ENCODE data around the gene TEX14. TPM values are rescaled to one million over a fixed set of nuclear protein-coding genes. Genes with fewer than 3 reads are reported as not detected.

TEX14 gene
- total RNA-seq, 1 experiment from 2014 or later = not detected

GRCh38 chr17:58722274-58722673 lies 30.4 kb upstream of the TEX14 start:
- no TSS peak for BruUV-seq (replicated peaks)
- Mint-ChIP-seq H3K27me3 (ENCODE audit: insufficient read depth, unreplicated experiment) (no peaks in the 10 kb centered on the region), H3K27ac (ENCODE audit: low read depth, unreplicated experiment) (no peak overlapping the region), H3K4me3 (ENCODE audit: unreplicated experiment) (no peak overlapping the region), H3K4me1 (ENCODE audit: insufficient read depth, unreplicated experiment) (no peaks in the 10 kb centered on the region), H3K9me3 (ENCODE audit: unreplicated experiment) (no peaks in the 10 kb centered on the region), H3K36me3 (ENCODE audit: insufficient read depth, unreplicated experiment) (peaks cover 44% of the 10 kb centered on the region)
- ChIA-PET POLR2A (no interaction called here), CTCF (interaction anchor here (1.0 kb wide), 1 partner anchor 19 kb away, joined by 3 read pairs; no protein-coding TSS in a partner anchor)
- no peak for DNase-seq (ENCODE audit: unreplicated experiment)
- intact Hi-C loops (cut with micrococcal nuclease) = no loop called here
- TF ChIP-seq, protein P1, sequence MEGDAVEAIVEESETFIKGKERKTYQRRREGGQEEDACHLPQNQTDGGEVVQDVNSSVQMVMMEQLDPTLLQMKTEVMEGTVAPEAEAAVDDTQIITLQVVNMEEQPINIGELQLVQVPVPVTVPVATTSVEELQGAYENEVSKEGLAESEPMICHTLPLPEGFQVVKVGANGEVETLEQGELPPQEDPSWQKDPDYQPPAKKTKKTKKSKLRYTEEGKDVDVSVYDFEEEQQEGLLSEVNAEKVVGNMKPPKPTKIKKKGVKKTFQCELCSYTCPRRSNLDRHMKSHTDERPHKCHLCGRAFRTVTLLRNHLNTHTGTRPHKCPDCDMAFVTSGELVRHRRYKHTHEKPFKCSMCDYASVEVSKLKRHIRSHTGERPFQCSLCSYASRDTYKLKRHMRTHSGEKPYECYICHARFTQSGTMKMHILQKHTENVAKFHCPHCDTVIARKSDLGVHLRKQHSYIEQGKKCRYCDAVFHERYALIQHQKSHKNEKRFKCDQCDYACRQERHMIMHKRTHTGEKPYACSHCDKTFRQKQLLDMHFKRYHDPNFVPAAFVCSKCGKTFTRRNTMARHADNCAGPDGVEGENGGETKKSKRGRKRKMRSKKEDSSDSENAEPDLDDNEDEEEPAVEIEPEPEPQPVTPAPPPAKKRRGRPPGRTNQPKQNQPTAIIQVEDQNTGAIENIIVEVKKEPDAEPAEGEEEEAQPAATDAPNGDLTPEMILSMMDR (IDR thresholded peaks at IDR 0.05; ENCODE audit: unreplicated experiment) = no peak

DNA sequence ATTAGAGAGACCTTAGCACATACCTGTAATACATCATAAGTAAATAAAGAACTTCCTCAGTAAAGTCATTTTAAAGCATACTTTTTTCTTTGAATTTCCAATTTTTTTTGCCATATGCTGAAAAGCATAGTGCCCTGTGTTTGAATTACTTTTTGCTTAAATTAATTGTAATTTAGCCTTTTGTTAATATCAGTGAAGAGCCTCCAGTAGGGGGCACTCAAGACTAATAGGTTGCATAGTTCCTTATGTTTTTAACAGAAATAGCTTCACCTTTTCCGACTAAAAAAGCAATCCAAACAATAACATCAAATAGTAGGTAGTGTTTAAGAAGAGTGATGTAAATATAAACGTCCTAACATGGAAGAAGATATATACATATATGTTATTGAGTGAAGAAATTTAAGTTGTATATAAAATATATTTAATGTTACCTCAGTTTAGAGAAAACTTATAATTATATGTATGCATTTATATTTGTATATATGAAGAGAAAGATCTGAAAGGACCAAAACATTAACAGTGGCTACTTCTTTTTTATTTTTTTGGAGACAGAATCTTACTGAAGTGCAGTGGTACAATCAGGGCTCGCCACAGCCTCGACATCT lies 19.2 kb upstream of the TEX14 start:
- peak; percentile 72 for DNase-seq (ENCODE audit: unreplicated experiment)
- Mint-ChIP-seq H3K36me3 (ENCODE audit: insufficient read depth, unreplicated experiment) (peaks cover 64% of the 10 kb centered on the region), H3K27ac (ENCODE audit: low read depth, unreplicated experiment) (no peak overlapping the region), H3K4me3 (ENCODE audit: unreplicated experiment) (no peak overlapping the region), H3K27me3 (ENCODE audit: insufficient read depth, unreplicated experiment) (no peaks in the 10 kb centered on the region), H3K4me1 (ENCODE audit: insufficient read depth, unreplicated experiment) (no peaks in the 10 kb centered on the region), H3K9me3 (ENCODE audit: unreplicated experiment) (no peaks in the 10 kb centered on the region)
- TF ChIP-seq, protein P1 (IDR thresholded peaks at IDR 0.05; ENCODE audit: unreplicated experiment) = peak; percentile 78
- ChIA-PET CTCF (interaction anchor here (0.5 to 5.8 kb wide), 17 partner anchors 11 to 588 kb away, joined by 3 to 73 read pairs (median 4); no protein-coding TSS in a partner anchor), POLR2A (interaction anchor here (0.6 to 2.1 kb wide), 8 partner anchors 11 to 299 kb away, joined by 3 to 19 read pairs (median 3); no protein-coding TSS in a partner anchor)
- no TSS peak for BruUV-seq (replicated peaks)
- intact Hi-C loops (cut with micrococcal nuclease) = loop anchor here (1.0 to 5.0 kb wide), 3 partner anchors 134 to 294 kb away; no protein-coding TSS in a partner anchor

DNA sequence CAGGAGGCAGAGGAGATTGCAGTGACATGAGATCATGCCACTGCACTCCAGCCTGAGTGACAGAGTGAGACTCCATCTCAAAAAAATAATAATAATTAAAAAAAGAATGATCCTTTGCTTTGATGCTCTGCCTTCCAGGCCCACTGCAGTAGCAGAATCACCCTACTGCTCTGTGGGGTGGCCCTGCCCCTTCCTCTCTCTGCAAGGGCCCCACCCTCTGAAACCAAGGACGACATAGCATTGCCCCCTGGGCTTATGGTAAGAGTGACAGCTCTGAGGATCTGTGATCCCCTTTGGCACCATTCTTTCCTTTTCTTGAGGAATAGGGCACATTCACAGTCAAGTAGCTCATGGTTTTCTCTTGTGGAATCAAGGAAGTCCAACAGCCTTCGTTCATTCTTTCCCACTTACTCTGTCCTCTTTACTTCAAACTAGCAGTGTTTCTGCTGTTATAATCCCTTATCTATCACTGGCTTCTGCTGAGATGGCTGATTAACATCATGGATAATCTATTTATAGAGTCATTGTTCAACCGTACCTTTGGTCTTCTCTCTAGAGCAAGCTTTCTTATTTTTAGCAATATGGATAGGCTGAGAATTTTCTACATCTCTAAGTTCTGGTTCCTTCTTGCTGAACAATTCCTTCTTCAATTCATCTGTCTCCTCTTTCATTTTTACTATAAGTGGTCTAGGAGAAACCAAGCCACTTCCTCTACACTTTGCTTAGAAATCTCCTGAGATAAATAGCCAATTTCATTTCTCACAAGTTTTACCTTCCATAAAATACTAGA lies 14.7 kb upstream of the TEX14 start:
- BruUV-seq (replicated peaks) = no TSS peak
- intact Hi-C loops (cut with micrococcal nuclease) = no loop called here
- ChIA-PET CTCF (interaction anchor here (0.6 to 0.9 kb wide), 2 partner anchors 28 to 303 kb away, joined by 3 to 4 read pairs; no protein-coding TSS in a partner anchor), POLR2A (interaction anchor here (0.7 kb wide), 1 partner anchor 76 kb away, joined by 3 read pairs; no protein-coding TSS in a partner anchor)
- Mint-ChIP-seq H3K4me3 (ENCODE audit: unreplicated experiment) (no peak overlapping the region), H3K9me3 (ENCODE audit: unreplicated experiment) (no peaks in the 10 kb centered on the region), H3K4me1 (ENCODE audit: insufficient read depth, unreplicated experiment) (no peaks in the 10 kb centered on the region), H3K36me3 (ENCODE audit: insufficient read depth, unreplicated experiment) (peaks cover 63% of the 10 kb centered on the region), H3K27ac (ENCODE audit: low read depth, unreplicated experiment) (peak overlapping the region; percentile 53), H3K27me3 (ENCODE audit: insufficient read depth, unreplicated experiment) (no peaks in the 10 kb centered on the region)
- DNase-seq (ENCODE audit: unreplicated experiment) = no peak
- TF ChIP-seq, protein P1 (IDR thresholded peaks at IDR 0.05; ENCODE audit: unreplicated experiment) = no peak

DNA sequence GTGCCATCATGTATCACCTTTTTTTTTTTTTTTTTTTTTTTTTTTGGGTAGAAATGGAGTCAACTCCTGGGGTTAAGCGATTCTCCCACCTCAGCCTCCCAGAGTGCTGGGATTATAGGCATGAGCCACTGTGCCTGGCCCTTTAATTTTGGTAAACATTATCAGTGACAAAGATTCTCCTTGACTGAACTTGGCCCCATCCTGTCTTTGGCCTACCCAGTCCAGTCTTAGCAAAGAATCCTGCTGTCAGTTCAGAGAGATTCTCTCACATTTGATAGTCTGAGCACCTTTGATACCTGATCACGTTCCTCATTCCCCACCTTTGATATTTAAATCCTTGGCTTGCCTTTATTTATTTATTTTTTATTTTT lies 12.1 kb upstream of the TEX14 start:
- Mint-ChIP-seq H3K9me3 (ENCODE audit: unreplicated experiment) (no peaks in the 10 kb centered on the region), H3K36me3 (ENCODE audit: insufficient read depth, unreplicated experiment) (peaks cover 55% of the 10 kb centered on the region), H3K4me1 (ENCODE audit: insufficient read depth, unreplicated experiment) (no peaks in the 10 kb centered on the region), H3K4me3 (ENCODE audit: unreplicated experiment) (no peak overlapping the region), H3K27ac (ENCODE audit: low read depth, unreplicated experiment) (no peak overlapping the region), H3K27me3 (ENCODE audit: insufficient read depth, unreplicated experiment) (no peaks in the 10 kb centered on the region)
- no peak for DNase-seq (ENCODE audit: unreplicated experiment)
- intact Hi-C loops (cut with micrococcal nuclease) = no loop called here
- TF ChIP-seq, protein P1 (IDR thresholded peaks at IDR 0.05; ENCODE audit: unreplicated experiment) = no peak
- POLR2A ChIA-PET = interaction anchor here (0.6 to 1.3 kb wide), 2 partner anchors 12 to 132 kb away, joined by 3 to 5 read pairs; partner anchors contain the start of genes RAD51C and TEX14
- BruUV-seq (replicated peaks) = no TSS peak
- CTCF ChIA-PET = interaction anchor here (0.6 kb wide), 1 partner anchor 9 kb away, joined by 4 read pairs; no protein-coding TSS in a partner anchor
